ENCODE results near the gene EXOSC7. TPM values are rescaled to one million over a fixed set of nuclear protein-coding genes. Genes with fewer than 3 reads are reported as not detected.

EXOSC7 gene
- polyA plus RNA-seq, 3 donors: 16.8 to 23.9 (median 18.8) TPM

- TF ChIP-seq, protein P1, sequence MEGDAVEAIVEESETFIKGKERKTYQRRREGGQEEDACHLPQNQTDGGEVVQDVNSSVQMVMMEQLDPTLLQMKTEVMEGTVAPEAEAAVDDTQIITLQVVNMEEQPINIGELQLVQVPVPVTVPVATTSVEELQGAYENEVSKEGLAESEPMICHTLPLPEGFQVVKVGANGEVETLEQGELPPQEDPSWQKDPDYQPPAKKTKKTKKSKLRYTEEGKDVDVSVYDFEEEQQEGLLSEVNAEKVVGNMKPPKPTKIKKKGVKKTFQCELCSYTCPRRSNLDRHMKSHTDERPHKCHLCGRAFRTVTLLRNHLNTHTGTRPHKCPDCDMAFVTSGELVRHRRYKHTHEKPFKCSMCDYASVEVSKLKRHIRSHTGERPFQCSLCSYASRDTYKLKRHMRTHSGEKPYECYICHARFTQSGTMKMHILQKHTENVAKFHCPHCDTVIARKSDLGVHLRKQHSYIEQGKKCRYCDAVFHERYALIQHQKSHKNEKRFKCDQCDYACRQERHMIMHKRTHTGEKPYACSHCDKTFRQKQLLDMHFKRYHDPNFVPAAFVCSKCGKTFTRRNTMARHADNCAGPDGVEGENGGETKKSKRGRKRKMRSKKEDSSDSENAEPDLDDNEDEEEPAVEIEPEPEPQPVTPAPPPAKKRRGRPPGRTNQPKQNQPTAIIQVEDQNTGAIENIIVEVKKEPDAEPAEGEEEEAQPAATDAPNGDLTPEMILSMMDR (IDR thresholded peaks at IDR 0.05): no peak
- intact Hi-C loops (cut with micrococcal nuclease): no loop called here
- peaks cover 15% of the 10 kb centered on the region for H3K4me1 Mint-ChIP-seq
- H3K27ac Mint-ChIP-seq: peak overlapping the region in 1 of 7 donors; percentile 3
- peaks cover 12 to 15% of the 10 kb centered on the region in 2 donors for H3K4me1 ChIP-seq (ENCODE audit: control insufficient read depth in 1 of 2, insufficient read depth in 2 of 2, low read length in 2 of 2)
- H3K27me3 Mint-ChIP-seq (ENCODE audit: low read depth in 3 of 3): no peaks in the 10 kb centered on the region
- H3K9me3 Mint-ChIP-seq: peaks cover 0 to 3% (median 0%) of the 10 kb centered on the region in 7 donors
- no peak overlapping the region for H3K9ac ChIP-seq (ENCODE audit: insufficient read depth, low read length, poor library complexity, severe bottlenecking)
- no peaks in the 10 kb centered on the region for H3K79me2 ChIP-seq (ENCODE audit: insufficient read depth, low read length)
- no peak overlapping the region for H2AFZ ChIP-seq (ENCODE audit: insufficient read depth, low read depth, low read length, poor library complexity, severe bottlenecking)
- H3K27me3 ChIP-seq (ENCODE audit: control insufficient read depth in 2 of 2, insufficient read depth in 2 of 2, low read length in 2 of 2): no peaks in the 10 kb centered on the region
- H3K36me3 ChIP-seq (replicated peaks in 1 of 2; ENCODE audit: control insufficient read depth in 1 of 2, insufficient read depth in 2 of 2, low read length in 2 of 2): peaks cover 40 to 68% of the 10 kb centered on the region in 2 donors
- no peaks in the 10 kb centered on the region for H4K20me1 ChIP-seq (ENCODE audit: insufficient read depth, low read length)
- H3K36me3 Mint-ChIP-seq: peaks cover 58 to 72% of the 10 kb centered on the region in 2 donors
- no peak overlapping the region for H3K27ac ChIP-seq (ENCODE audit: low read depth in 1 of 2, low read length in 2 of 2)
- WGBS (ENCODE audit: insufficient coverage): 96% methylated on average over 6 of the region's 8 CpGs
- DNase-seq: no peak
- H3K4me3 Mint-ChIP-seq: no peak overlapping the region
- no peaks in the 10 kb centered on the region for H3K9me3 ChIP-seq (replicated peaks in 1 of 2; ENCODE audit: control insufficient read depth in 1 of 2, insufficient read depth in 1 of 2, low read length in 2 of 2)
- H3K4me3 ChIP-seq (replicated peaks in 1 of 3; ENCODE audit: low read depth in 2 of 3, low read length in 3 of 3): no peak overlapping the region
- no peak overlapping the region for H3K4me2 ChIP-seq (replicated peaks; ENCODE audit: extremely low read depth, low read length, poor library complexity, severe bottlenecking)
These were observed 31.0 kb downstream of the EXOSC7 start for GRCh38 chr3:45007091-45007490.

DNA sequence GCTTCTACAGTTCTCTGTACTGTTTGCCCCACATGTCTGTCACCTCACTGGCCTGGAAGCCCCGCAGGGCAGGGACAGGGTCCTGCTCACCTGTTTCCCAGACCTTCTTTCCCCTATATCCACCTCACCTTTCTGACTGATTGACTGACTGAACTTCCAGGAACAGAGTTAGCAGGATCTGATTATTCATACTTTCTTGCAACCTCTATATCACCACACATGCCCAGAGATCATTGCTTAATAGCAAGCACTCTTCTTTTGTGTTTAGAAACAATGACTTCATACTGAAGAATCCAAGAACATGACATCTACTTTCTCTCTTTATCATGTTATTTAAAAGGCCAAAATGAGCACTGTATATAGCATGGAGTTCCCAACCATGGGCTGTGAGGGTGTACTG lies 32.1 kb downstream of the EXOSC7 start:
- H3K4me3 Mint-ChIP-seq: no peak overlapping the region
- no peak overlapping the region for H3K4me3 ChIP-seq (replicated peaks in 1 of 3; ENCODE audit: low read depth in 2 of 3, low read length in 3 of 3)
- H4K20me1 ChIP-seq (ENCODE audit: insufficient read depth, low read length): no peaks in the 10 kb centered on the region
- intact Hi-C loops (cut with micrococcal nuclease): no loop called here
- TF ChIP-seq, protein P1 (IDR thresholded peaks at IDR 0.05): no peak
- peaks cover 55 to 72% of the 10 kb centered on the region in 2 donors for H3K36me3 Mint-ChIP-seq
- peaks cover 23% of the 10 kb centered on the region for H3K4me1 Mint-ChIP-seq
- peaks cover 0 to 3% (median 0%) of the 10 kb centered on the region in 7 donors for H3K9me3 Mint-ChIP-seq
- H3K4me1 ChIP-seq (ENCODE audit: control insufficient read depth in 1 of 2, insufficient read depth in 2 of 2, low read length in 2 of 2): peaks cover 19 to 23% of the 10 kb centered on the region in 2 donors
- no peaks in the 10 kb centered on the region for H3K9me3 ChIP-seq (replicated peaks in 1 of 2; ENCODE audit: control insufficient read depth in 1 of 2, insufficient read depth in 1 of 2, low read length in 2 of 2)
- DNase-seq: no peak
- H3K27ac Mint-ChIP-seq: no peak overlapping the region
- H2AFZ ChIP-seq (ENCODE audit: insufficient read depth, low read depth, low read length, poor library complexity, severe bottlenecking): no peak overlapping the region
- 100% methylated on average over 1 of the region's 1 CpG for WGBS (ENCODE audit: insufficient coverage)
- no peaks in the 10 kb centered on the region for H3K79me2 ChIP-seq (ENCODE audit: insufficient read depth, low read length)
- no peak overlapping the region for H3K27ac ChIP-seq (ENCODE audit: low read depth in 1 of 2, low read length in 2 of 2)
- H3K27me3 Mint-ChIP-seq (ENCODE audit: low read depth in 3 of 3): no peaks in the 10 kb centered on the region
- H3K27me3 ChIP-seq (ENCODE audit: control insufficient read depth in 2 of 2, insufficient read depth in 2 of 2, low read length in 2 of 2): no peaks in the 10 kb centered on the region
- H3K9ac ChIP-seq (ENCODE audit: insufficient read depth, low read length, poor library complexity, severe bottlenecking): no peak overlapping the region
- H3K4me2 ChIP-seq (replicated peaks; ENCODE audit: extremely low read depth, low read length, poor library complexity, severe bottlenecking): no peak overlapping the region
- peaks cover 33 to 58% of the 10 kb centered on the region in 2 donors for H3K36me3 ChIP-seq (replicated peaks in 1 of 2; ENCODE audit: control insufficient read depth in 1 of 2, insufficient read depth in 2 of 2, low read length in 2 of 2)

Measured in CD14-positive monocyte (primary cell).